Kidney (tissue), 14 donors: ENCODE measurements around the gene UTP3. TPM values are rescaled to one million over a fixed set of nuclear protein-coding genes. Genes with fewer than 3 reads are reported as not detected.

ENCODE experiments used
- DNase-seq, 5 donors: peaks; one replicate each; pipeline ENCODE4 v3.0.0-alpha.2; 2013 to 2020
- FAIRE-seq: peaks from 2 replicates; lab custom pipeline; 2012; peaks lifted over from hg19 to GRCh38; lab: Jason Lieb, UNC
- H3K27ac ChIP-seq, 2 donors: one replicate each; pipeline ENCODE4 v1.7.0; 2013; ENCODE audit warnings: low read depth in 2 of 2, low read length in 2 of 2, inconsistent platforms in 1 of 2
- H3K27me3 ChIP-seq: one replicate; pipeline ENCODE4 v1.7.1; 2013; ENCODE audit warnings: low read length, inconsistent platforms; ENCODE audit not compliant: control insufficient read depth, insufficient read depth
- H3K36me3 ChIP-seq, 3 donors: one replicate each; pipeline versions ENCODE4 v1.7.0 to v1.7.1; 2013; ENCODE audit warnings: low read length in 3 of 3, control low read depth in 1 of 3, inconsistent platforms in 1 of 3; ENCODE audit not compliant: insufficient read depth in 3 of 3, control insufficient read depth in 2 of 3
- H3K4me1 ChIP-seq, 3 donors: one replicate each; pipeline versions ENCODE4 v1.7.0 to v1.7.1; 2013; ENCODE audit warnings: low read length in 3 of 3, inconsistent platforms in 1 of 3, low read depth in 1 of 3; ENCODE audit not compliant: control insufficient read depth in 2 of 3, insufficient read depth in 2 of 3
- H3K4me3 ChIP-seq, 3 donors: one replicate each; pipeline versions ENCODE4 v1.7.0 to v1.8.1; 2013; ENCODE audit warnings: low read length in 3 of 3, control low read depth in 1 of 3, inconsistent platforms in 1 of 3
- H3K9ac ChIP-seq, 3 donors: one replicate each; pipeline versions ENCODE4 v1.7.0 to v1.7.1; 2013; ENCODE audit warnings: low read length in 3 of 3, control low read depth in 1 of 3, inconsistent platforms in 1 of 3
- H3K9me3 ChIP-seq, 3 donors: one replicate each; pipeline versions ENCODE4 v1.7.0 to v1.7.1; 2013; ENCODE audit warnings: low read length in 3 of 3, control low read depth in 1 of 3, inconsistent platforms in 1 of 3; ENCODE audit not compliant: control insufficient read depth in 2 of 3, insufficient read depth in 1 of 3
- intact Hi-C: fragments of 100-400 bp; cut with DNase I; formaldehyde crosslinking; loops from one replicate; pipeline ENCODE4 v1.11.1; 2022
- polyA plus RNA-seq: library from polyadenylated mRNA; stranded (reverse); fragments of 350-450 nt; fragmentation: Illumina TruSeq; extraction: RNeasy Lipid Tissue Mini Kit (QIAGEN cat#74804); gene quantifications from one replicate; pipeline ENCODE4 v1.2.3, GENCODE V29; 2014; ENCODE audit warnings: low read depth, low replicate concordance; ENCODE audit not compliant: insufficient read depth
- total RNA-seq: library from RNA; stranded (reverse); fragmentation: NEBNext Ultra II Directional; extraction: Animal tissue kit (Norgen Biotek cat#: 25700); gene quantifications from one replicate; pipeline ENCODE4 v1.2.1, GENCODE V29; 2021
- TF ChIP-seq, protein P1 (sequence below): IDR thresholded peaks from 3 replicates; pipeline ENCODE4 v1.5.1; 2012; ENCODE audit warnings: mild to moderate bottlenecking, moderate library complexity, borderline replicate concordance; ENCODE audit not compliant: insufficient read depth; ENCODE audit errors: extremely low read depth
- donor health status: control.
- donor health status: control.
- donor health status: control.
- donor health status: control.
- donor health status: control.
- donor health status: DM: yes; HTN: yes; CAD: no.
- donor health status: Normal renal cell carcinoma (clear cell type).

Gene UTP3
- total and polyA plus RNA-seq, 2 donors from 2014 or later = 25.8 to 28.6 TPM

DNA sequence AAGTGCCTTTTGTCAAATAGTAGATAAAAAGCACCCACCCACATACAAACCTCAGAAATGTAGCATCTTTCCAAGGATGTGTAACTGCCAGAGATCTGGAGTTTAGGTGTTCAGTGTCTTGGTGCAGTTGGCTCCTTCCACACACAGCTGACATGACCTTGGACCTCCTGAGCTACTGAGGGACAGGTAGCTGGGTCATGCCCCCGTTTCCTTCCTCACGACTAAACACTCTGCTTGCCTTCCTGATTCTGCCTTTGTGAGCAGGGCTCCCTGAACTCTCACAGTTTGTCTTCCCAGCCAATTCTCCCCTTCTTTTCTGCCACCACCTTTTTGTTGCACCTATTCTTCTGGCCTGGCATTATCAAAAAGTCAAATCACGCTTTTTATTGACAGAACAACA is 23.3 kb downstream of the UTP3 start:
- peaks cover under 1 to 19% (median 17%) of the 10 kb centered on the region in 3 donors for H3K4me1 ChIP-seq
- no peaks in the 10 kb centered on the region for H3K9me3 ChIP-seq
- no peak overlapping the region for H3K4me3 ChIP-seq
- FAIRE-seq = no peak
- H3K27me3 ChIP-seq = no peaks in the 10 kb centered on the region
- TF ChIP-seq, protein P1, sequence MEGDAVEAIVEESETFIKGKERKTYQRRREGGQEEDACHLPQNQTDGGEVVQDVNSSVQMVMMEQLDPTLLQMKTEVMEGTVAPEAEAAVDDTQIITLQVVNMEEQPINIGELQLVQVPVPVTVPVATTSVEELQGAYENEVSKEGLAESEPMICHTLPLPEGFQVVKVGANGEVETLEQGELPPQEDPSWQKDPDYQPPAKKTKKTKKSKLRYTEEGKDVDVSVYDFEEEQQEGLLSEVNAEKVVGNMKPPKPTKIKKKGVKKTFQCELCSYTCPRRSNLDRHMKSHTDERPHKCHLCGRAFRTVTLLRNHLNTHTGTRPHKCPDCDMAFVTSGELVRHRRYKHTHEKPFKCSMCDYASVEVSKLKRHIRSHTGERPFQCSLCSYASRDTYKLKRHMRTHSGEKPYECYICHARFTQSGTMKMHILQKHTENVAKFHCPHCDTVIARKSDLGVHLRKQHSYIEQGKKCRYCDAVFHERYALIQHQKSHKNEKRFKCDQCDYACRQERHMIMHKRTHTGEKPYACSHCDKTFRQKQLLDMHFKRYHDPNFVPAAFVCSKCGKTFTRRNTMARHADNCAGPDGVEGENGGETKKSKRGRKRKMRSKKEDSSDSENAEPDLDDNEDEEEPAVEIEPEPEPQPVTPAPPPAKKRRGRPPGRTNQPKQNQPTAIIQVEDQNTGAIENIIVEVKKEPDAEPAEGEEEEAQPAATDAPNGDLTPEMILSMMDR = no peak
- no peak overlapping the region for H3K9ac ChIP-seq
- H3K36me3 ChIP-seq = no peaks in the 10 kb centered on the region
- no peak for DNase-seq
- intact Hi-C loops = no loop called here
- H3K27ac ChIP-seq = peak overlapping the region in 1 of 2 donors; percentile 41

- no peak for DNase-seq
- H3K9me3 ChIP-seq = no peaks in the 10 kb centered on the region
- H3K4me1 ChIP-seq = peaks cover 0 to 18% (median 17%) of the 10 kb centered on the region in 3 donors
- TF ChIP-seq, protein P1 = no peak
- H3K27me3 ChIP-seq = no peaks in the 10 kb centered on the region
- H3K36me3 ChIP-seq = no peaks in the 10 kb centered on the region
- peak overlapping the region in 1 of 2 donors; percentile 22 for H3K27ac ChIP-seq
- intact Hi-C loops = no loop called here
- H3K4me3 ChIP-seq = no peak overlapping the region
- H3K9ac ChIP-seq = no peak overlapping the region
- no peak for FAIRE-seq
Observed at GRCh38 chr4:70712150-70712549, 23.8 kb downstream of the UTP3 start.

GRCh38 chr4:70712604-70713452 is 24.5 kb downstream of the UTP3 start:
- intact Hi-C loops = no loop called here
- Histone ChIP-seq H3K4me3 (peak overlapping the region in 2 of 3 donors; percentile 29 to 42), H3K36me3 (no peaks in the 10 kb centered on the region), H3K27me3 (no peaks in the 10 kb centered on the region), H3K27ac (peak overlapping the region; percentile 65 to 91), H3K4me1 (peaks cover 0 to 17% (median 16%) of the 10 kb centered on the region in 3 donors), H3K9ac (no peak overlapping the region), H3K9me3 (no peaks in the 10 kb centered on the region)
- no peak for FAIRE-seq
- no peak for DNase-seq
- TF ChIP-seq, protein P1 = no peak
